A549 (cell line): ENCODE measurements around the gene TRIM9.

Experiments used
- BHLHE40 ChIP-seq: IDR thresholded peaks from 2 replicates; pipeline ENCODE4 v1.6.1; 2012; ENCODE audit warnings: low read depth, low read length, inconsistent platforms
- CHD4 ChIP-seq: fragments of 200-600 bp; sonication (generic); IDR thresholded peaks from 2 replicates; pipeline ENCODE4 v1.6.1; 2016; ENCODE audit warnings: antibody characterized with exemption, mild to moderate bottlenecking, borderline replicate concordance
- EP300 ChIP-seq, 2 experiments: fragments of >200 bp; sonication (Bioruptor Twin); formaldehyde crosslinking; IDR thresholded peaks; 2 replicates in 1 of 2; 3 replicates in 1 of 2; pipeline ENCODE4 v1.6.1; 2016 to 2017
- HDAC2 ChIP-seq: fragments of 200-600 bp; sonication (generic); IDR thresholded peaks from 2 replicates; pipeline ENCODE4 v1.6.1; 2016
- JUN ChIP-seq, 2 experiments: fragments of >200 bp; sonication (Bioruptor Twin); formaldehyde crosslinking; IDR thresholded peaks; 2 replicates in 1 of 2; 3 replicates in 1 of 2; pipeline ENCODE4 v1.6.1; 2016 to 2017
- JUNB ChIP-seq: fragments of >200 bp; sonication (Bioruptor Twin); formaldehyde crosslinking; IDR thresholded peaks from 2 replicates; pipeline ENCODE4 v1.6.1; 2016
- MAX ChIP-seq: IDR thresholded peaks from 2 replicates; pipeline ENCODE4 v1.6.1; 2012
- MYC ChIP-seq: IDR thresholded peaks from 2 replicates; pipeline ENCODE4 v1.6.1; 2012; ENCODE audit warnings: mild to moderate bottlenecking, inconsistent platforms, low read length, improper control_type of control experiment, borderline replicate concordance
- POLR2A ChIP-seq: IDR thresholded peaks from 2 replicates; pipeline ENCODE4 v1.6.1; 2012; ENCODE audit warnings: mild to moderate bottlenecking, low read length
- POLR2AphosphoS2 ChIP-seq: conservative IDR thresholded peaks from 2 replicates; pipeline ENCODE4 v1.6.1; 2012; ENCODE audit warnings: low read length, improper control_type of control experiment, inconsistent platforms
- RAD21 ChIP-seq, 2 experiments: fragments of >200 bp in 1 of 2; sonication (Bioruptor Twin) in 1 of 2; formaldehyde crosslinking in 1 of 2; IDR thresholded peaks in 1 of 2; conservative IDR thresholded peaks in 1 of 2; 2 replicates in 1 of 2; 3 replicates in 1 of 2; pipeline ENCODE4 v1.6.1; 2012 to 2018; ENCODE audit warnings: inconsistent platforms in 1 of 2
- SMC3 ChIP-seq: fragments of >200 bp; sonication (Bioruptor Twin); formaldehyde crosslinking; IDR thresholded peaks from 3 replicates; pipeline ENCODE4 v1.6.1; 2018; ENCODE audit warnings: inconsistent platforms
- TF ChIP-seq, protein P1 (sequence below): fragments of >200 bp; sonication (Bioruptor Twin); formaldehyde crosslinking; IDR thresholded peaks from 3 replicates; pipeline ENCODE4 v1.5.1; 2016

DNA sequence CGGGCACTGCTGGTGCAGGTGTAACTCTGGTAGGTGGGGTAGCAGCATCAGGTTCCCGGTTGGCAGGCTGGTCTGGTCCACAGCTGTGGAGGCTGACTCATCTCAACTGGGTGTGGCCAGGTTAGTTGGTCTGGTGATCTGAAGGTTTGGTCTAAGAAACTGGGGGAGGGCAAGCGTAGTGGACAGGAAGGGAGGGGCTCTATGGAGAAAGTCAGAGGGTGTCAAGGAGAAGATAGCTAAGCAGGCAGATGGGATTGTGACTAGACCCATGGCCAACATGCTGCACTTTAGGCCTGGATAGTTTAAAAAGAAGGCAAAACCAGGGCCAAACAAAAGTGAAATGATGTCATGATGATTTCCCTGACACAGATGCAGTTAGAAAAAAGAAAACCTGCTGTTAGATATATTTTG lies 7.9 kb downstream of the TRIM9 start:
- TF ChIP-seq RAD21 (conservative IDR thresholded peaks at IDR 0.05 in 1 of 2, IDR thresholded peaks at IDR 0.05 in 1 of 2): no peak
- TF ChIP-seq JUN (IDR thresholded peaks at IDR 0.05): no peak
- TF ChIP-seq BHLHE40: no peak
- TF ChIP-seq MYC: no peak
- no peak for TF ChIP-seq CHD4
- no peak for TF ChIP-seq EP300 (IDR thresholded peaks at IDR 0.05)
- TF ChIP-seq, protein P1, sequence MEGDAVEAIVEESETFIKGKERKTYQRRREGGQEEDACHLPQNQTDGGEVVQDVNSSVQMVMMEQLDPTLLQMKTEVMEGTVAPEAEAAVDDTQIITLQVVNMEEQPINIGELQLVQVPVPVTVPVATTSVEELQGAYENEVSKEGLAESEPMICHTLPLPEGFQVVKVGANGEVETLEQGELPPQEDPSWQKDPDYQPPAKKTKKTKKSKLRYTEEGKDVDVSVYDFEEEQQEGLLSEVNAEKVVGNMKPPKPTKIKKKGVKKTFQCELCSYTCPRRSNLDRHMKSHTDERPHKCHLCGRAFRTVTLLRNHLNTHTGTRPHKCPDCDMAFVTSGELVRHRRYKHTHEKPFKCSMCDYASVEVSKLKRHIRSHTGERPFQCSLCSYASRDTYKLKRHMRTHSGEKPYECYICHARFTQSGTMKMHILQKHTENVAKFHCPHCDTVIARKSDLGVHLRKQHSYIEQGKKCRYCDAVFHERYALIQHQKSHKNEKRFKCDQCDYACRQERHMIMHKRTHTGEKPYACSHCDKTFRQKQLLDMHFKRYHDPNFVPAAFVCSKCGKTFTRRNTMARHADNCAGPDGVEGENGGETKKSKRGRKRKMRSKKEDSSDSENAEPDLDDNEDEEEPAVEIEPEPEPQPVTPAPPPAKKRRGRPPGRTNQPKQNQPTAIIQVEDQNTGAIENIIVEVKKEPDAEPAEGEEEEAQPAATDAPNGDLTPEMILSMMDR: no peak
- no peak for TF ChIP-seq POLR2A
- TF ChIP-seq JUNB: no peak
- TF ChIP-seq HDAC2: no peak
- TF ChIP-seq SMC3: no peak
- TF ChIP-seq MAX: 0 out of 2 replicates have a peak, but pooled peaks have one; percentile 15
- TF ChIP-seq POLR2AphosphoS2: no peak
